Mucosa of descending colon (tissue), 3 donors: Measurements from ENCODE around the gene TRAPPC10. TPM values are rescaled to one million over a fixed set of nuclear protein-coding genes. Genes with fewer than 3 reads are reported as not detected.
A peak's percentile ranks its signal among the peaks of the same experiment; 100 is the strongest.

Experiments
- ATAC-seq: fragments of 200-7000 bp; cut with Tn5 transposase; one replicate; pipeline ENCODE4 v1.9.1; 2020; ENCODE audit warnings: mild to moderate bottlenecking, moderate library complexity
- DNase-seq, 3 donors: peaks; one replicate each; pipeline ENCODE4 v3.0.0-alpha.2; 2020
- H3K36me3 ChIP-seq: fragments of 200-600 bp; one replicate; pipeline ENCODE4 v1.8.0; 2021; ENCODE audit warnings: low read depth, mild to moderate bottlenecking
- H3K4me1 ChIP-seq: fragments of 200-600 bp; one replicate; pipeline ENCODE4 v1.8.0; 2021; ENCODE audit warnings: low read depth, mild to moderate bottlenecking
- H3K4me3 ChIP-seq: fragments of 200-600 bp; one replicate; pipeline ENCODE4 v1.8.0; 2021; ENCODE audit warnings: mild to moderate bottlenecking
- H3K9me3 ChIP-seq: fragments of 200-600 bp; one replicate; pipeline ENCODE4 v1.8.0; 2021; ENCODE audit warnings: mild to moderate bottlenecking
- CTCF ChIP-seq: fragments of 200-600 bp; IDR thresholded peaks from one replicate; pipeline ENCODE4 v1.8.0; 2022; ENCODE audit warnings: antibody characterized with exemption, mild to moderate bottlenecking
- intact Hi-C, 2 donors: fragments of 100-400 bp; cut with DNase I in 1 of 2; cut with micrococcal nuclease in 1 of 2; formaldehyde crosslinking; loops; one replicate each; pipeline versions ENCODE4 v1.11.0 to v1.11.1; 2022; cut with DNase I, micrococcal nuclease
- total RNA-seq, 3 donors: library from RNA; stranded (reverse); fragmentation: NEBNext Ultra II Directional in 2 of 3; extraction: Animal tissue kit (Norgen Biotek cat#: 25700) in 2 of 3; gene quantifications; one replicate each; pipeline versions ENCODE4 v1.2.1 to v1.2.4, GENCODE V29; 2021 to 2023
- donor health status: DM: no; HTN: no; CAD: no; lungs with moderate emphysema.
- donor health status: DM: no; HTN: no; CAD: no.
- donor health status: DM: no; HTN: yes; CAD: no.

The TRAPPC10 gene
- total RNA-seq, 3 donors from 2014 or later: 57.7 to 86.8 (median 61.9) TPM

DNA sequence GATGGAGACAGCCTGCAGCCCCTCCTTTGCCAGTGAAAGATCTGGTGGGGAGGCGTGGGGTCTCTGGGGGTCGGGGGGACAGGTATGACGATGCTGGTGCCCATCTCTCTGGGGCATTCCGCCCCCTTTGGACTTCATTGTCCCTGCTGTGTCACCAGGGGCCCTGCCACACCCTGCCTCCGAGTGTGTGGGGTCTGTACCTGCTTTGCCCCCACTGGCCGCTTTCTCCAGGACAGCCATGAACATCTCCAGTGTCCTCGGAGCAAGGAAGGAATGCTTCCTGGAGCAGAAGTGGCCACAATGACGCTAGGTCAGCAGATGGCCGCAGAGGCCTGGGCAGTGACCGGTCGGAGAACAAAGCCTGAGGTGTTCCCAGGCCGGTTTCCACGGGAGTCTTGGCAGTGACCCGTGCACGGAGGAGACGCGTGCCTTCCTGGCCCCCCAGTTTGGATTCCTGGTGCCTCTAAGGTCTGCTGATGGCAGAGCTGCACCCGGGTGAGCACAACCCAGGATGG lies 18.6 kb upstream of the TRAPPC10 start:
- intact Hi-C loops: no loop called here
- no peaks in the 10 kb centered on the region for H3K9me3 ChIP-seq
- H3K4me1 ChIP-seq: no peaks in the 10 kb centered on the region
- no peak overlapping the region for H3K4me3 ChIP-seq
- H3K36me3 ChIP-seq: no peaks in the 10 kb centered on the region
- no peak for TF ChIP-seq CTCF
- DNase-seq (peak in 1 of 3 donors; percentile 22), ATAC-seq (no peak)

DNA sequence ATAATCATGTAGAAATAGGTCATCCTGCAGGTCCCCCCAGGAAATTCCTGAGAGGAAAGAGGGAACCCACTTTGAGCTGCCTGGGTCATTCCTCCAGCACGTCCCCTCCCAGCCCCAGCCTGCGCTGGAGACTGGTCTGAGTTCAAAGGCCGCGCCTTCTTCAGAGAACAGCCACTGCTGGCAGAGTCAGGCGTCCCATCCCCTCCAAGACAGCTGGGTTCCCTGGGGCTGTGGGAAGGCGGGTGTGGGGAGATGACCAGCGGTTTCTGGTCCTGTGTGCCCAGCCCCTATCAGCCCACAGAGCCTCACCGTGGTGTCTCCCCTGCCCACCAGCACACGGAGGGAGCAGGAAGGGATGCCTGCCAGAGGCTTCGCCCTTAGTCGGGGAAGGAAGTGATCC lies 18.0 kb upstream of the TRAPPC10 start:
- no peak overlapping the region for H3K4me3 ChIP-seq
- intact Hi-C loops: no loop called here
- no peaks in the 10 kb centered on the region for H3K9me3 ChIP-seq
- peak in 1 of 3 donors; percentile 27 for DNase-seq
- no peaks in the 10 kb centered on the region for H3K36me3 ChIP-seq
- TF ChIP-seq CTCF: no peak
- ATAC-seq: no peak
- H3K4me1 ChIP-seq: no peaks in the 10 kb centered on the region

DNA sequence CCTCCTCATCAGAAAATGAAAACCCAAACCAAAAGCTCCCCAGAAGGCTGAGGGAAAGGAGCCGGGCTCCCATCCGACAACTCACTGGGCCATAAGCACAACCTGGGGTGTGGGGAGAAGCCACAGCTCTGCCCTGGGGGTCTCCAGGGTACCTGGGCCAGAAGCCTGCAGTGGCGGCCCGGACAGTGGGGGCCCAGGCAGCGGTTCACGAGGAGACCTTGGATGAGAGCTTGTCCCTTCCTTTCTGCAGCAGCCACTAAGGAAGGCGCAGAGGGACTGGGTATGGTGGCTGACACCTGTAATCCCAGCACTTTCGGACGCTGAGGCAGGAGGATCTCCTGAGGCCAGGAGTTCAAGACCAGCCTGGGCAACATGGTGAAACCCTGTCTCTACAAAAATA lies 17.5 kb upstream of the TRAPPC10 start:
- no peak for TF ChIP-seq CTCF
- Histone ChIP-seq H3K4me3 (no peak overlapping the region), H3K36me3 (no peaks in the 10 kb centered on the region), H3K9me3 (no peaks in the 10 kb centered on the region), H3K4me1 (no peaks in the 10 kb centered on the region)
- ATAC-seq (no peak), DNase-seq (no peak)
- intact Hi-C loops: no loop called here

- DNase-seq (no peak), ATAC-seq (no peak)
- TF ChIP-seq CTCF: no peak
Observed at GRCh38 chr21:43995521-43996105, 16.5 kb upstream of the TRAPPC10 start.

DNA sequence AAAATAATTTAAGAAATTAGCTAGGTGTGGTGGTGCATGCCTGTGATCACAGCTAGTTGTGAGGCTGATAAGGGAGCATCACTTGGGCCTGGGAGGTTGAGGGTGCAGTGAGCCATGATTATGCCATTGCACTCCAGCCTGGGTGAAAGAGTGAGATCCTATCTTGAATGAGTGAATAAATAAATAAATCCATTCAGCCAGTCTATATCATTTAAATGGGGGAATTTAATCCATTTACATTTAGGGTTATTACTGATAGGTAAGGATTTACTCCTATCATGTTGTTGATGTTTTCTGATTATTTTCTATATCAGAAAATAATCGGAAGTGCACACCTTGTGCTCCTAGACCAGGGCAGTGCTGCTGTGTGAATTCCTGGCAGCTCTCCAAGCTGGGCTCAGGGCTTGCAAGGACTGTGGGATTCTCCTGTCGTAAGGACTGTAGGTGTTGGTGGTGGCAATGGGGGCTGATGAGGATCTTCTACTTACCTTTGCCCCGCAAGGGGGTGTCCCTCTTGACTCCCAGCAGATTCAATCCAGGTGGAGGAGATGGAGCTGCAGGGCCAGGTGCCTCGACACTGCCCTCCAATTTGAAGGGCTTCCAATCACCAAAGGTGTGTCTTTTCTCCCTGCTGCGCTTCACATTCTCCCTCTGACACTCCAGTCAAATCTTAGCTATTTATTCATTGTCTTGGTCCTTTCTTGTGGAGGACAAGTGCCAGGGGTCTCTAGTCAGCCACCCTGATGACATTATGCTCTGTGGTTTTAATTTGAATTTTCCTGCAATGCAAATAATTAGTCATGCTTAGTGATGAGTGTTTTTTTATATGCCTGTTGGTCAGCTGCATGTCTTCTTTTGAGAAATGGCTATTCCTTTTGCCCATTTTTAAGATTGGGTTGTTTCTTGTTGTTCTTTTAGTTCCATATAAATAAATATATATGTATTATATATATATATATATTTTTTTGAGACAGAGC lies 14.1 kb upstream of the TRAPPC10 start:
- Histone ChIP-seq H3K9me3 (no peaks in the 10 kb centered on the region), H3K4me3 (no peak overlapping the region), H3K36me3 (no peaks in the 10 kb centered on the region), H3K4me1 (no peaks in the 10 kb centered on the region)
- TF ChIP-seq CTCF: no peak
- DNase-seq (no peak), ATAC-seq (no peak)
- intact Hi-C loops: no loop called here

More at GRCh38 chr21:43995521-43996105, 16.5 kb upstream of the TRAPPC10 start:
- H3K4me3 ChIP-seq: no peak overlapping the region
- H3K9me3 ChIP-seq: no peaks in the 10 kb centered on the region
- no peaks in the 10 kb centered on the region for H3K36me3 ChIP-seq
- no peaks in the 10 kb centered on the region for H3K4me1 ChIP-seq
- intact Hi-C loops: no loop called here
